ENCODE data around the gene SUGCT.
A peak's percentile ranks its signal among the peaks of the same experiment; 100 is the strongest.

The SUGCT gene

GRCh38 chr7:40432046-40432445, 297.2 kb downstream of the SUGCT start:
- no peak for DNase-seq (ENCODE audit: low read depth in 1 of 2, low spot score in 1 of 2)
- no peak for TF ChIP-seq JUND (IDR thresholded peaks at IDR 0.05; ENCODE audit: low read depth)
- in situ Hi-C loops (cut with HindIII; ENCODE audit: low pct_unique_long_range_greater_than_20kb, low sequenced_read_pairs), result no loop called here

GRCh38 chr7:40436710-40437109, 301.9 kb downstream of the SUGCT start:
- TF ChIP-seq JUND (IDR thresholded peaks at IDR 0.05; ENCODE audit: low read depth), result no peak
- in situ Hi-C loops (cut with HindIII; ENCODE audit: low pct_unique_long_range_greater_than_20kb, low sequenced_read_pairs), result no loop called here
- no peak for DNase-seq (ENCODE audit: low read depth in 1 of 2, low spot score in 1 of 2)

GRCh38 chr7:40437498-40437897, 302.7 kb downstream of the SUGCT start:
- DNase-seq (ENCODE audit: low read depth in 1 of 2, low spot score in 1 of 2), result peak; percentile 6 to 34
- in situ Hi-C loops (cut with HindIII; ENCODE audit: low pct_unique_long_range_greater_than_20kb, low sequenced_read_pairs), result no loop called here
- no peak for TF ChIP-seq JUND (IDR thresholded peaks at IDR 0.05; ENCODE audit: low read depth)

GRCh38 chr7:40437936-40438634, 303.3 kb downstream of the SUGCT start:
- no peak for TF ChIP-seq JUND (IDR thresholded peaks at IDR 0.05; ENCODE audit: low read depth)
- in situ Hi-C loops (cut with HindIII; ENCODE audit: low pct_unique_long_range_greater_than_20kb, low sequenced_read_pairs), result no loop called here

GRCh38 chr7:40439686-40440085, 304.9 kb downstream of the SUGCT start:
- in situ Hi-C loops (cut with HindIII; ENCODE audit: low pct_unique_long_range_greater_than_20kb, low sequenced_read_pairs), result no loop called here
- TF ChIP-seq JUND (IDR thresholded peaks at IDR 0.05; ENCODE audit: low read depth), result no peak
- no peak for DNase-seq (ENCODE audit: low read depth in 1 of 2, low spot score in 1 of 2)

More at GRCh38 chr7:40437936-40438634, 303.3 kb downstream of the SUGCT start:
- no peak for DNase-seq (ENCODE audit: low read depth in 1 of 2, low spot score in 1 of 2)

GRCh38 chr7:40447345-40447744, 312.5 kb downstream of the SUGCT start:
- in situ Hi-C loops (cut with HindIII; ENCODE audit: low pct_unique_long_range_greater_than_20kb, low sequenced_read_pairs), result no loop called here
- peak in 1 of 2 experiments; percentile 19 for DNase-seq (ENCODE audit: low read depth in 1 of 2, low spot score in 1 of 2)
- no peak for TF ChIP-seq JUND (IDR thresholded peaks at IDR 0.05; ENCODE audit: low read depth)

GRCh38 chr7:40455485-40455884, 320.7 kb downstream of the SUGCT start:
- DNase-seq (ENCODE audit: low read depth in 1 of 2, low spot score in 1 of 2), result no peak
- no peak for TF ChIP-seq JUND (IDR thresholded peaks at IDR 0.05; ENCODE audit: low read depth)
- in situ Hi-C loops (cut with HindIII; ENCODE audit: low pct_unique_long_range_greater_than_20kb, low sequenced_read_pairs), result no loop called here

GRCh38 chr7:40457776-40458480, 323.1 kb downstream of the SUGCT start:
- TF ChIP-seq JUND (IDR thresholded peaks at IDR 0.05; ENCODE audit: low read depth), result no peak
- in situ Hi-C loops (cut with HindIII; ENCODE audit: low pct_unique_long_range_greater_than_20kb, low sequenced_read_pairs), result no loop called here
- DNase-seq (ENCODE audit: low read depth in 1 of 2, low spot score in 1 of 2), result no peak

GRCh38 chr7:40463446-40463845, 328.6 kb downstream of the SUGCT start:
- no peak for DNase-seq (ENCODE audit: low read depth in 1 of 2, low spot score in 1 of 2)
- in situ Hi-C loops (cut with HindIII; ENCODE audit: low pct_unique_long_range_greater_than_20kb, low sequenced_read_pairs), result no loop called here

GRCh38 chr7:40468891-40469864, 334.4 kb downstream of the SUGCT start:
- DNase-seq (ENCODE audit: low read depth in 1 of 2, low spot score in 1 of 2), result no peak
- no peak for TF ChIP-seq JUND (IDR thresholded peaks at IDR 0.05; ENCODE audit: low read depth)
- in situ Hi-C loops (cut with HindIII; ENCODE audit: low pct_unique_long_range_greater_than_20kb, low sequenced_read_pairs), result no loop called here

More at GRCh38 chr7:40463446-40463845, 328.6 kb downstream of the SUGCT start:
- TF ChIP-seq JUND (IDR thresholded peaks at IDR 0.05; ENCODE audit: low read depth), result no peak

- no peak for TF ChIP-seq JUND (IDR thresholded peaks at IDR 0.05; ENCODE audit: low read depth)
- DNase-seq (ENCODE audit: low read depth in 1 of 2, low spot score in 1 of 2), result no peak
- in situ Hi-C loops (cut with HindIII; ENCODE audit: low pct_unique_long_range_greater_than_20kb, low sequenced_read_pairs), result no loop called here
Measured at GRCh38 chr7:40470091-40470592, 335.3 kb downstream of the SUGCT start.

GRCh38 chr7:40470817-40471216, 336.0 kb downstream of the SUGCT start:
- in situ Hi-C loops (cut with HindIII; ENCODE audit: low pct_unique_long_range_greater_than_20kb, low sequenced_read_pairs), result no loop called here
- DNase-seq (ENCODE audit: low read depth in 1 of 2, low spot score in 1 of 2), result no peak
- TF ChIP-seq JUND (IDR thresholded peaks at IDR 0.05; ENCODE audit: low read depth), result no peak
